Measurements from ENCODE around the gene LIPH.
"Not testable (repeated sequence)": the region's sequence is repeated elsewhere in the genome, so short reads cannot be mapped to it uniquely, and the experiment has no call there.

Gene LIPH

GRCh38 chr3:185561374-185561943, 9.1 kb upstream of the LIPH start:
- in situ Hi-C loops (cut with MboI; ENCODE audit: low sequenced_read_pairs), result no loop called here
- peaks cover 17% of the 10 kb centered on the region for H3K4me1 ChIP-seq
- no peaks in the 10 kb centered on the region for H3K36me3 ChIP-seq (replicated peaks)
- DNase-seq (ENCODE audit: low spot score in 2 of 2), result no peak
- no peak overlapping the region for H3K4me3 ChIP-seq
- no peaks in the 10 kb centered on the region for H3K9me3 ChIP-seq
- no peaks in the 10 kb centered on the region for H3K27me3 ChIP-seq (ENCODE audit: low read depth)

DNA sequence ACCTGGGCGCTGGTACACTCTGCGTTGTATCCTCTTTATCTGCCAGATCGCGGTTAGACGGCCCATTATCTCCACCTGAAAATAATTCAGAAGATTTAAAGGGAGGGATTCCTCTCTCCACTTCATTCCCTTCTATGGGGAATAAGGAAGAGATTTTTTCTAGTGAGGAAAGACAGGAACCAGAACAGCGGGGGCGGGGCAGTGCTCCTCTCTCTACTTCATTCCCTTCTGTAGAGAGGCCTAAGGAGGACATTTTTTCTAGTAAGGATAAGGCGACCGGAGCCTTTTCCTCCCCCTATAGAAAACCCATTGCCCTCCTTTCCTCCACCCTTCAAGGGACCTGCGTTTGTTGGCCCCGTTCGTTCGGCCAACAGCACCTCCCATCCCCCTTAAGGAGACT, 8.3 kb upstream of the LIPH start:
- in situ Hi-C loops (cut with MboI; ENCODE audit: low sequenced_read_pairs), result no loop called here
- H3K27me3 ChIP-seq (ENCODE audit: low read depth), result no peaks in the 10 kb centered on the region
- no peak for DNase-seq (ENCODE audit: low spot score in 2 of 2)
- no peak overlapping the region for H3K4me3 ChIP-seq
- no peaks in the 10 kb centered on the region for H3K9me3 ChIP-seq
- peaks cover 17% of the 10 kb centered on the region for H3K4me1 ChIP-seq
- no peaks in the 10 kb centered on the region for H3K36me3 ChIP-seq (replicated peaks)

DNA sequence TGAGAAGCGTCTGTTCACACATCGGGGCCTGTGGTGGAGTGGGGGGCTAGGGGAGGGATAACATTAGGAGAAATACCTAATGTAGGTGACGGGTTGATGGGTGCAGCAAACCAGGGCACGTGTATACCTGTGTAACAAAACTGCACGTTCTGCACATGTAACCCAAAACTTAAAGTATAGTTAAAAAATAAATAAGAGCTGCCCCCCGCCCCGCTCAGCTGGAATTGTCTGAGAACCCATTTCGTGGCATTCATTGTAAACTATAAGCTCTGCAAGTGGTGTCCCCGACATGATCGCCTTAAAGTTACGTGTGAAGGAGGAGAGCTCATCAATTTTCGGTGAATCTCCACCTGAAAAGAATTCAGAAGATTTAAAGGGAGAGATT, 7.3 kb upstream of the LIPH start:
- in situ Hi-C loops (cut with MboI; ENCODE audit: low sequenced_read_pairs), result loop anchor here (10.0 kb wide), 1 partner anchor 205 kb away; no protein-coding TSS in a partner anchor
- Histone ChIP-seq H3K4me3 (no peak overlapping the region), H3K36me3 (replicated peaks) (no peaks in the 10 kb centered on the region), H3K27me3 (ENCODE audit: low read depth) (no peaks in the 10 kb centered on the region), H3K4me1 (peaks cover 17% of the 10 kb centered on the region), H3K9me3 (no peaks in the 10 kb centered on the region)
- no peak for DNase-seq (ENCODE audit: low spot score in 2 of 2)

DNA sequence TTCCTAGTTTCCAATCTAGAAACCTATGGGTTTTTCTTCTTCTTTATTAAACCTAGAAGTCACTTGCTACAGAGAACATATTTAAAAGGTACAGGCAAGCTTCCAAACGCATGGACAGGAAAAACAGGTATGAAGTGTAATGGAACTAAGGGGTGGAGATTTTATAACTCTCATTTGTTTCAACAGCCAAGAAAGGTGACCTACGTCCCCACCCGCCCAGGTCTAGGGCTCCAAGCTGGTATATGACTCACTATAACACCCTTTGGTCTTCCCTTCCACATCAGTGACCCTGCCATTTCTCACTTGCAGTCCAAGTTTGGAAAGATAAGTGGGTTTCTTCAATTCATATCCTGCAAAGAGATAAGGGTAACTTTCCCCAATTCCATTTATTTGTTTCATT, 6.0 kb upstream of the LIPH start:
- no peaks in the 10 kb centered on the region for H3K27me3 ChIP-seq (ENCODE audit: low read depth)
- no peaks in the 10 kb centered on the region for H3K36me3 ChIP-seq (replicated peaks)
- no peak for DNase-seq (ENCODE audit: low spot score in 2 of 2)
- H3K9me3 ChIP-seq, result no peaks in the 10 kb centered on the region
- no peak overlapping the region for H3K4me3 ChIP-seq
- in situ Hi-C loops (cut with MboI; ENCODE audit: low sequenced_read_pairs), result loop anchor here (10.0 kb wide), 1 partner anchor 204 kb away; no protein-coding TSS in a partner anchor
- peaks cover 15% of the 10 kb centered on the region for H3K4me1 ChIP-seq

- not testable (repeated sequence) for H3K27me3 ChIP-seq (ENCODE audit: low read depth); DNase-seq (ENCODE audit: low spot score in 2 of 2); H3K9me3 ChIP-seq; H3K4me3 ChIP-seq; H3K36me3 ChIP-seq (replicated peaks)
- in situ Hi-C loops (cut with MboI; ENCODE audit: low sequenced_read_pairs), result loop anchor here (10.0 kb wide), 1 partner anchor 202 kb away; no protein-coding TSS in a partner anchor
- peaks cover 14% of the 10 kb centered on the region for H3K4me1 ChIP-seq
Observed at GRCh38 chr3:185556640-185557039, 4.3 kb upstream of the LIPH start.

- Histone ChIP-seq H3K9me3 (no peaks in the 10 kb centered on the region), H3K4me3 (no peak overlapping the region), H3K36me3 (replicated peaks) (no peaks in the 10 kb centered on the region), H3K27me3 (ENCODE audit: low read depth) (no peaks in the 10 kb centered on the region), H3K4me1 (peaks cover 17% of the 10 kb centered on the region)
- no peak for DNase-seq (ENCODE audit: low spot score in 2 of 2)
- in situ Hi-C loops (cut with MboI; ENCODE audit: low sequenced_read_pairs), result loop anchor here (10.0 kb wide), 1 partner anchor 201 kb away; no protein-coding TSS in a partner anchor
Observed at GRCh38 chr3:185555860-185556347, 3.5 kb upstream of the LIPH start.

DNA sequence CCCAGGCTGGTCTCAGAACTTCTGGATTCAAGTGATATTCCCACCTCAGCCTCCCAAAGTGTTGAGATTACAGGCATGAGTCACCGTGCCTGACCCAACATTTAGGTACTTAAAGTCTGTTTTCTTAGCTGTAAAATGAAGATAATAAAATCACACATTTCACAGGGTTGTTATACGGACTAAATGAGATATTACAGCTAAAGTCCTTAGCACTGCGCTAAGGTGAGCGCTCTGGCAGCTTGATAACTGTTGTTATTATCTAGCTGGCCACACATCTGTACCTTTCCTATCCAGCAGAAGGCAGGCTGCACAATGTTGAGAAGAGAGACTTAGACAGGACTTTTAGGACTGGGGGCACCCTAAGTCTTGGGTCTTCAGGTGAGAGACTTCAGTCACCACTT, 2.7 kb upstream of the LIPH start:
- in situ Hi-C loops (cut with MboI; ENCODE audit: low sequenced_read_pairs), result loop anchor here (10.0 kb wide), 1 partner anchor 200 kb away; no protein-coding TSS in a partner anchor
- no peak for DNase-seq (ENCODE audit: low spot score in 2 of 2)
- H3K27me3 ChIP-seq (ENCODE audit: low read depth), result no peaks in the 10 kb centered on the region
- H3K36me3 ChIP-seq (replicated peaks), result no peaks in the 10 kb centered on the region
- H3K4me3 ChIP-seq, result no peak overlapping the region
- H3K9me3 ChIP-seq, result no peaks in the 10 kb centered on the region
- H3K4me1 ChIP-seq, result peaks cover 25% of the 10 kb centered on the region

DNA sequence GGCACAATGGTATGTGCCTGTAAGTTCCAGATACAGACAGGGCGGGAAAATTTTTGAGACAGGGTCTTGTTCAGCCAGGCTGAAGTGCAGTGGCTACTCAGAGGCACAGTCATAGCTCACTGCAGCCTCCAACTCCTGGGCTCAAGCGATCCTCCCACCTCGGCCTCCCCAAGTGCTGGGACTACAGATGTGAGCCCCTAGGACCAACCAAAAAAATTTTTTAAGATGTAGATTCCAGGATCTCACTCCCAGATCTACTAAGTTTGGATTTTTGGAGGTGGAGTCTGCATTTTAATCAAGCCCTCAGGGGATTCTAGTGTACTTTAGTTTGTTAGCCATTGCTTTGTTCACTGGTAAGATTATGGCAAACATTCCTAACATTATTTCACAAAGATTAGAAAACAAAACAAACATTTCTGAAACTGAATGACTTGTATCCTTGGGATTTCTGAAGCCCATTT, 2.7 kb downstream of the LIPH start:
- Histone ChIP-seq H3K27me3 (ENCODE audit: low read depth) (no peaks in the 10 kb centered on the region), H3K9me3 (no peaks in the 10 kb centered on the region), H3K4me3 (no peak overlapping the region), H3K36me3 (replicated peaks) (no peaks in the 10 kb centered on the region), H3K4me1 (peaks cover 29% of the 10 kb centered on the region)
- peak; percentile 67 to 85 for DNase-seq (ENCODE audit: low spot score in 2 of 2)
- in situ Hi-C loops (cut with MboI; ENCODE audit: low sequenced_read_pairs), result loop anchor here (10.0 kb wide), 1 partner anchor 195 kb away; no protein-coding TSS in a partner anchor

- no peak for DNase-seq (ENCODE audit: low spot score in 2 of 2)
- H3K4me3 ChIP-seq, result no peak overlapping the region
- in situ Hi-C loops (cut with MboI; ENCODE audit: low sequenced_read_pairs), result no loop called here
- H3K9me3 ChIP-seq, result no peaks in the 10 kb centered on the region
- H3K27me3 ChIP-seq (ENCODE audit: low read depth), result no peaks in the 10 kb centered on the region
- H3K4me1 ChIP-seq, result peaks cover 29% of the 10 kb centered on the region
- no peaks in the 10 kb centered on the region for H3K36me3 ChIP-seq (replicated peaks)
Observed at GRCh38 chr3:185549122-185549521, 3.3 kb downstream of the LIPH start.

DNA sequence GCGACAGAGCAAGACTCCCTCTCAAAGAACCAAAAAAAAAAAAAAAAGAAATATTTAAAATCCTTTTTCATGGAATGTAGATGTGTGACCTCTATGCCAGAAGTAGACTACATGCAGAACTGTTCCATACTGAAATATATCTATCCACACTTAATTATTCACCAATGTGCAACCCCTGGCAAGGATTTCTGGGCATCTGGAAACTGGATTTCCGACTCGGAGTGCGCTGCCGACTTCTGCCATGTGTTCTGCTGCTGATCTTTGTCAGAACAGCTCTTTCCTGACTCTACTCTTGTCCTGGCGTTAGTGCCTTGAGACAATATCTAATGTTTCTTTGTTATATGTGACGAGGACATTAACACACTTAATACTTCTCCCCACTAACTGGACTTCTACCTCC, 11.7 kb downstream of the LIPH start:
- Histone ChIP-seq H3K4me1 (no peaks in the 10 kb centered on the region; the same call in 1 of the 2 replicates), H3K4me3 (no peak overlapping the region), H3K36me3 (replicated peaks) (no peaks in the 10 kb centered on the region), H3K9me3 (no peaks in the 10 kb centered on the region), H3K27me3 (ENCODE audit: low read depth) (no peaks in the 10 kb centered on the region)
- no peak for DNase-seq (ENCODE audit: low spot score in 2 of 2)
- in situ Hi-C loops (cut with MboI; ENCODE audit: low sequenced_read_pairs), result no loop called here

GRCh38 chr3:185539934-185540333, 12.5 kb downstream of the LIPH start:
- in situ Hi-C loops (cut with MboI; ENCODE audit: low sequenced_read_pairs), result no loop called here
- no peaks in the 10 kb centered on the region for H3K27me3 ChIP-seq (ENCODE audit: low read depth)
- no peak for DNase-seq (ENCODE audit: low spot score in 2 of 2)
- H3K36me3 ChIP-seq (replicated peaks), result no peaks in the 10 kb centered on the region
- no peaks in the 10 kb centered on the region for H3K9me3 ChIP-seq
- no peak overlapping the region for H3K4me3 ChIP-seq
- no peaks in the 10 kb centered on the region; the same call in 1 of the 2 replicates for H3K4me1 ChIP-seq

DNA sequence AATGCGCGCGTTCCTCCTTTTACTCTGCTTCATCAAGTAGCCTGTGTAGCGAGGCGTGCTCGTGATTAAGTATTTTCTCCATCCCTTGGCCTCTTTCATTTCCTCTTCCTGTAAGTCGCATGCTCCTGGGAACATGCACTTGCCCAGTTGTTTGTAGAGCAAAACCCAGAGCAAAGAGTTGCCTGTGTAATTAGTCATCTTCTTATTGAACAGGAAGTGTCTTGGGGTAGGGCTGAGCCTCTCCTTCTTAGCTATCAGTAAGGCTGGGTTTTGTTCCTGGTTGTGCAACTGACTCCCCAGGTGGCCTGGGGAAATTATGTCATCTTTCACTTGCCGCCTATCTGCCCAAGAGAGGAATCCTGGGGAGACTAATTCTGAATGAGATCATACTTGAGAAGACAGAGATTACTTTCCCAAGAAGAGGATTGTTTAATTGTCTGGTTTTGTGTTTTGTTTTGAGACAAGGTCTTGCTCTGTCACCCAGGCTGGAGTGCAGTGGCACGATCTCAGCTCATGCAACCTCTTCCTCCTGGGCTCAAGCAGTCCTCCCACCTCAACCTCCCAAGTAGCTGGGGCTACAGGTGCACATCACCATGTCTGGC, 14.9 kb downstream of the LIPH start:
- H3K36me3 ChIP-seq (replicated peaks), result no peaks in the 10 kb centered on the region
- DNase-seq (ENCODE audit: low spot score in 2 of 2), result no peak
- no peaks in the 10 kb centered on the region for H3K4me1 ChIP-seq
- no peaks in the 10 kb centered on the region for H3K27me3 ChIP-seq (ENCODE audit: low read depth)
- H3K9me3 ChIP-seq, result no peaks in the 10 kb centered on the region
- no peak overlapping the region for H3K4me3 ChIP-seq
- in situ Hi-C loops (cut with MboI; ENCODE audit: low sequenced_read_pairs), result no loop called here

DNA sequence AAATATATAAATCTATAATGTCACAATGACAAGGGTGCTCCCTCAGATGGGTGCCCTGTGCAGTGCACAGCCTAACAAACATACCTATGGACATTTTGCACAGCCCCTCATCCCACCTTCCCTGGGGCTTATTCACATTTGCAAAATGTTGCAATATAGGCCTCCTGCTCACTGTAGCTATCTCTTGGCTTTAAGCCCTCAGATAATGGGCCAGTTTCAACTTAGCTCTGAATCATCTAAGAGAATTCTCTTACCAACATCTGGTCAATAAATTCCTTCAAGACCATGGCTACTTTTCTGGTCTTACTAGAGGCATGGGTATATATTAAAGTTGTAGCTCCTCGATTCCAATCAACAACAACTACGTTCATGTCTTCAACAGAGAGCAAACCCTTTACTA, 17.9 kb downstream of the LIPH start:
- Histone ChIP-seq H3K4me3 (no peak overlapping the region), H3K36me3 (replicated peaks) (no peaks in the 10 kb centered on the region), H3K9me3 (no peaks in the 10 kb centered on the region), H3K4me1 (no peaks in the 10 kb centered on the region), H3K27me3 (ENCODE audit: low read depth) (no peaks in the 10 kb centered on the region)
- in situ Hi-C loops (cut with MboI; ENCODE audit: low sequenced_read_pairs), result no loop called here
- DNase-seq (ENCODE audit: low spot score in 2 of 2), result no peak

DNA sequence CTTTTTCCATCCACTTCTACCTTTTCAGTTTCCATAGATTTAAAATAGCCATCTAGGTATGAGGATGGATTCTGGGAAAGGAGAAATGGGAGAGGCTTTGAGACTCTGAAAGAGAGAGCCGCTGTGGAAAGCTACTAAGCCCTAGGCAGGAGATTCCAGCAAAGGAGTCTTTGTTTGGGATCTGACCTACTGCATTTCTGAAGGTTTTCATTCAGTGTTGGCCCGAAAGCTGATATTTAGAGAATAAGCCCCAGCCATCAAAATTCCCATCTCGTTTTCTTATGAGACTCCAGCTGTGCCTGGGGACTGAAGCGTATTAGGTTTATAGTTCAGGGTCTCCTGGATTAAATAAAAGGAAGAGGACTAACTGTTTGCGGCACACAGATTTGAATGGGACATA, 19.5 kb downstream of the LIPH start:
- Histone ChIP-seq H3K36me3 (replicated peaks) (no peaks in the 10 kb centered on the region), H3K9me3 (no peaks in the 10 kb centered on the region), H3K4me3 (no peak overlapping the region), H3K4me1 (no peaks in the 10 kb centered on the region), H3K27me3 (ENCODE audit: low read depth) (no peaks in the 10 kb centered on the region)
- no peak for DNase-seq (ENCODE audit: low spot score in 2 of 2)
- in situ Hi-C loops (cut with MboI; ENCODE audit: low sequenced_read_pairs), result no loop called here
